Activated CD8-positive, alpha-beta T cell treated with anti-CD3 and anti-CD28 coated beads for 36 hours (primary cell): Measurements from ENCODE around the gene VASP. TPM values are rescaled to one million over a fixed set of nuclear protein-coding genes. Genes with fewer than 3 reads are reported as not detected.

Experiments used
- ATAC-seq: fragments of 200-7000 bp; cut with Tn5 transposase; one replicate; pipeline ENCODE4 v1.10.0; 2021; ENCODE audit warnings: mild to moderate bottlenecking, moderate library complexity
- CTCF ChIA-PET: fragments of 350-600 bp; sonication (Branson Sonifier 250); formaldehyde crosslinking; loops from one replicate; lab custom pipeline; 2021; ENCODE audit warnings: antibody characterized with exemption; lab: Charles Lee
- POLR2A ChIA-PET: fragments of 350-600 bp; sonication (Branson Sonifier 250); formaldehyde crosslinking; loops from one replicate; lab custom pipeline; 2021; ENCODE audit warnings: antibody characterized with exemption; lab: Charles Lee
- DNase-seq: peaks from one replicate; pipeline ENCODE4 v3.0.0-alpha.2; 2020
- H3K27ac Mint-ChIP-seq: one replicate; pipeline ENCODE4 v1.8.0; 2021; ENCODE audit warnings: mild to moderate bottlenecking, mixed read lengths
- H3K27me3 Mint-ChIP-seq: one replicate; pipeline ENCODE4 v1.8.0; 2021; ENCODE audit warnings: mixed read lengths
- H3K36me3 Mint-ChIP-seq: one replicate; pipeline ENCODE4 v1.8.0; 2021; ENCODE audit warnings: low read depth, mixed read lengths
- H3K4me1 Mint-ChIP-seq: one replicate; pipeline ENCODE4 v1.8.0; 2021; ENCODE audit warnings: low read depth, mixed read lengths
- H3K4me3 Mint-ChIP-seq: one replicate; pipeline ENCODE4 v1.8.0; 2021; ENCODE audit warnings: mild to moderate bottlenecking, moderate library complexity, mixed read lengths
- H3K9me3 Mint-ChIP-seq: one replicate; pipeline ENCODE4 v1.8.0; 2021; ENCODE audit warnings: mixed read lengths
- intact Hi-C: fragments of 100-400 bp; cut with micrococcal nuclease; formaldehyde crosslinking; loops from one replicate; pipeline ENCODE4 v1.10.0; 2022
- total RNA-seq, 2 experiments: library from RNA; stranded (reverse); gene quantifications; one replicate each; pipeline ENCODE4 v1.2.3, GENCODE V29; 2021
- TF ChIP-seq, protein P1 (sequence below): fragments of 200-600 bp; IDR thresholded peaks from one replicate; pipeline ENCODE4 v1.8.0; 2022; ENCODE audit warnings: antibody characterized with exemption, mild to moderate bottlenecking

The VASP gene
- total RNA-seq, 2 experiments from 2014 or later = 152 to 153 TPM

DNA sequence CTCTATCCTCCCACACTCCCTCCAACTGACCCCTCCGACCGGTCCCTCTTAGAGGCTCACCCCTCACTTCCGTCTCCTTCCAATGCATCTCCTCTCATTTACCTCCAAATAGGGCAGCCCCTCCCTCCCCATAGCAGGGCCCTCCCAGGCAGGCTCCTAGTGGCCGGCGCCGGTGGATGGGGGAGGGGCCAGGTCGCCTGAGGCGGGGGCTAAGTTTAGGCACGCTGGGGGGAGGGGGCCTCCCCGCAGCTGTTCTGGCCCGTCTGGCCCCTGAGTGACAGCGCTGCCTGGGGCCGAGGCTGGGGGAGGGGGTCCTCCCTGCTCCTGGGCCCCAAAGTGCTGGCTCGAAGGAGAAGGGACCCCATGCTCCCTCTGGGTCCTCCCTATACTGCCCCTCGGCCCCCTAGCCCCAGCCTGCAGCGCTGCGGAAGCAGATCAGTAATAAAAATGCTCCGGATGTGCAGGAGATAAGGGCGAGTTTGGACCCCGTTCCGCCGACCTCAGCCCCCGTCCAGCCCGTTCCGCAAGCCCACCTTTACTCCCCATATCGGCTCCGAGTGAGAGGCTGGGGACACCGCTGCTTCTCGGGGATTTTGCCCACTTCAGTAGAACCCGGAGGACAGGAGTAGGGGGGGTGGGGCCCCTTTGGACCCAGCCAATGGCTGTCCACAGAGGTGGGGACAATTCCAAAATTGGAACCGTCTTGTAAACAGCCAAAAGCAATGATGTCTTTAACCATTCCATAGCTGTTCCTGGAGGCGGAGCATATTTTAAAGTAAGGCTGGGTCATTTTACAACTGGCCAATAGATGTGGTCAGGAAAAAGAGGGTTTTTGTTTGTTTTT lies 14.4 kb upstream of the VASP start:
- Mint-ChIP-seq H3K36me3 (no peaks in the 10 kb centered on the region), H3K27ac (no peak overlapping the region), H3K4me1 (peaks cover 22% of the 10 kb centered on the region), H3K9me3 (no peaks in the 10 kb centered on the region), H3K4me3 (peak overlapping the region; percentile 40), H3K27me3 (peaks cover 19% of the 10 kb centered on the region)
- ChIA-PET CTCF (interaction anchor here (1.0 kb wide), 2 partner anchors 53 to 68 kb away, joined by 3 read pairs; no protein-coding TSS in a partner anchor), POLR2A (interaction anchor here (1.0 kb wide), 1 partner anchor 134 kb away, joined by 4 read pairs; no protein-coding TSS in a partner anchor)
- DNase-seq = no peak
- TF ChIP-seq, protein P1, sequence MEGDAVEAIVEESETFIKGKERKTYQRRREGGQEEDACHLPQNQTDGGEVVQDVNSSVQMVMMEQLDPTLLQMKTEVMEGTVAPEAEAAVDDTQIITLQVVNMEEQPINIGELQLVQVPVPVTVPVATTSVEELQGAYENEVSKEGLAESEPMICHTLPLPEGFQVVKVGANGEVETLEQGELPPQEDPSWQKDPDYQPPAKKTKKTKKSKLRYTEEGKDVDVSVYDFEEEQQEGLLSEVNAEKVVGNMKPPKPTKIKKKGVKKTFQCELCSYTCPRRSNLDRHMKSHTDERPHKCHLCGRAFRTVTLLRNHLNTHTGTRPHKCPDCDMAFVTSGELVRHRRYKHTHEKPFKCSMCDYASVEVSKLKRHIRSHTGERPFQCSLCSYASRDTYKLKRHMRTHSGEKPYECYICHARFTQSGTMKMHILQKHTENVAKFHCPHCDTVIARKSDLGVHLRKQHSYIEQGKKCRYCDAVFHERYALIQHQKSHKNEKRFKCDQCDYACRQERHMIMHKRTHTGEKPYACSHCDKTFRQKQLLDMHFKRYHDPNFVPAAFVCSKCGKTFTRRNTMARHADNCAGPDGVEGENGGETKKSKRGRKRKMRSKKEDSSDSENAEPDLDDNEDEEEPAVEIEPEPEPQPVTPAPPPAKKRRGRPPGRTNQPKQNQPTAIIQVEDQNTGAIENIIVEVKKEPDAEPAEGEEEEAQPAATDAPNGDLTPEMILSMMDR = no peak
- intact Hi-C loops = no loop called here
- ATAC-seq = no peak

DNA sequence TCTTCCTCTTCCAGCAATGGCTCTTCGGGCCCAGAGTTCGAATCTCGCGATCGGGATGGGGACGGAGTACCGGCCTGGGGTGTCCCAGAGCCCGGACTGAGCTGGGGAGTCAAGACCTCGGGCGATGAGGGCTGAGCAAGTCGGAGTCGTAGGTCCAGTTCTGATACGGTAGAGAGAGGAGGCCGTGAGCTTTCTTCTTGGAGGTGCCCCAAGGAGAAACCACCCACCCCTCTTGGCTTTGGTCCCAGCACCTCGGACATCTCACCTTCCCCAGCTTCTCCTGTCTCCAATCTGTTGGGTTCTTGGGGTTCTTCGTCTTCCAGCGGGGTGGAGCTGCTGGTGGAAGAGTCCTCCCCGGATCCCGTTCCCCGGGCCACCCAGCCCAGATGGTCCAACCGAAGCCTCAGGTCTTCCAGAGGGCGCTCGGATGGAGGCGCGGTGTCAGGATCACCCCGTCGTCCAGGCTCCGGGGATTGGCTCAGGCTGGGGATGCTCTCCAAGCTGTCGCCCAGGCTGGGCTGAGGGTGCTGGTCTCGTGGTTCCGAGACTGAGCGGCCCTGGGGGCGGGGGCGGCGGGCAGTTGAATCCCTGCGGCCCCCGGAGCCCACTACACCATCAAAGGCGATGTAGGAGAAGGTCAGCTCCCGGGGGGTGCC lies 12.9 kb upstream of the VASP start:
- POLR2A ChIA-PET = interaction anchor here (1.0 to 1.3 kb wide), 2 partner anchors 9 to 16 kb away, joined by 3 to 4 read pairs; no protein-coding TSS in a partner anchor
- CTCF ChIA-PET = interaction anchor here (0.7 to 3.1 kb wide), 11 partner anchors 9 to 198 kb away, joined by 3 to 66 read pairs (median 5); partner anchors contain the start of gene QPCTL
- TF ChIP-seq, protein P1 = no peak
- no peak for ATAC-seq
- Mint-ChIP-seq H3K4me3 (no peak overlapping the region), H3K9me3 (no peaks in the 10 kb centered on the region), H3K4me1 (peaks cover 31% of the 10 kb centered on the region), H3K27ac (no peak overlapping the region), H3K27me3 (peaks cover 19% of the 10 kb centered on the region), H3K36me3 (no peaks in the 10 kb centered on the region)
- no peak for DNase-seq
- intact Hi-C loops = no loop called here

DNA sequence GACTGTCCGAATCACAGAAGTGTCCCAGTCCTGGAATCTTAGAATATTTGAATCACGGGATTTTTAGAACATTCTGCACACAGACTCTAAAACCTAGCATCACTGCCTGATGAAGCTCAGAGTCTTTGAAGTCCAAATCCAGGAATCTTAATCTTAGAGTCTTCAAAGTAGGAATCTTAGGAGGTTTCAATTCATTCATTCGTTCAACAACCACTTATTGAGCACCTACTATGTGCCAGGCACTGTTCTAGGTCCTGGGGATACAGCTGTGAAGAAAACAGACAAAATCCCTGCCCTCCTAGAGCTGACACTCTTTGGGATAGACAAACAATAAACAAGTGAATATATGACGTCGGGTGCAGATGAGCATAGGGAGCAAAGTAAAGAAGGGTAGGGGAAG lies 12.1 kb upstream of the VASP start:
- DNase-seq = no peak
- intact Hi-C loops = no loop called here
- Mint-ChIP-seq H3K9me3 (no peaks in the 10 kb centered on the region), H3K4me3 (peak overlapping the region; percentile 28), H3K4me1 (peaks cover 35% of the 10 kb centered on the region), H3K27me3 (peaks cover 19% of the 10 kb centered on the region), H3K27ac (no peak overlapping the region), H3K36me3 (no peaks in the 10 kb centered on the region)
- CTCF ChIA-PET = interaction anchor here (0.7 to 3.1 kb wide), 10 partner anchors 10 to 198 kb away, joined by 3 to 66 read pairs (median 8); partner anchors contain the start of gene QPCTL
- POLR2A ChIA-PET = interaction anchor here (1.3 kb wide), 1 partner anchor 10 kb away, joined by 4 read pairs; no protein-coding TSS in a partner anchor
- TF ChIP-seq, protein P1 = no peak
- no peak for ATAC-seq

DNA sequence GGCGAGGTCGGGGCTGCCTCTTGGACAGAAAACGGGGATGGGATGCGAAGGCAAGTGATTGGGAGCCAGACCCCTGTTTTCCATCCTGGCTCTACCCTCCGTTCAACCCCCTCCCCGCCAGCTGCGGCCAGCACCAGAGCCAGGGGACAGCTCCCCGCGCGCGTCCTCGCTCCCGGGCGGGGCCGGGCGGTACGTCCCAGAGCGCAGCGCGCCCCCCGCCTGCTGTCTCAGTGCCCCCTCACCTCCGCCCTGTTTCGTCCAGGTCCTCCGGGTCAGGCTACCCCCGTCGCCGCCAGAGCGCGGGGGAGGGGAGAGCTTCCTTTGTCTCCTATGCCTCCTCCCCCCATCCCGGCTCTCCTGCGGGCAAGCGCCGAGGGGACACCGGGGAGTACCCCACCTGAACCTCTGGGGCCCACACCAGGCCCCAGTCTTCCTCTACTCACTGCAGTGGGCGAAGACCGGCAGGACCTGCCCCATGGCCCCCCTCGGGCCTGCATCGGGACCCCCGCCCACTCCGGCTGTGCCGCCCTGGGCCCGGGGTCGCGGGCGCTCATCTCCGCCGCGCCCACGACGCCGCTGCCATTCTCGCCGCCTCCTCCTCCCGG lies 10.8 kb upstream of the VASP start:
- intact Hi-C loops = no loop called here
- CTCF ChIA-PET = interaction anchor here (0.6 to 3.1 kb wide), 8 partner anchors 9 to 145 kb away, joined by 3 to 66 read pairs (median 15); no protein-coding TSS in a partner anchor
- no peak overlapping the region for H3K27ac Mint-ChIP-seq
- H3K36me3 Mint-ChIP-seq = no peaks in the 10 kb centered on the region
- no peaks in the 10 kb centered on the region for H3K9me3 Mint-ChIP-seq
- peak overlapping the region; percentile 28 for H3K4me3 Mint-ChIP-seq
- POLR2A ChIA-PET = interaction anchor here (0.9 to 1.0 kb wide), 2 partner anchors 19 to 149 kb away, joined by 4 to 5 read pairs; no protein-coding TSS in a partner anchor
- H3K4me1 Mint-ChIP-seq = peaks cover 35% of the 10 kb centered on the region
- H3K27me3 Mint-ChIP-seq = peaks cover 19% of the 10 kb centered on the region
- ATAC-seq (peak; percentile 6), DNase-seq (peak; percentile 59)
- TF ChIP-seq, protein P1 = no peak
